NT2/D1 (cell line): ENCODE results near the gene EPX.

Experiments
- SUZ12 ChIP-seq: IDR thresholded peaks from 2 replicates; pipeline ENCODE4 v1.6.1; 2011; ENCODE audit not compliant: insufficient read length, insufficient read depth; ENCODE audit errors: extremely low read depth
- YY1 ChIP-seq: IDR thresholded peaks from 2 replicates; pipeline ENCODE4 v1.6.1; 2011; ENCODE audit not compliant: insufficient read length, insufficient read depth
- ZNF274 ChIP-seq: IDR thresholded peaks from 2 replicates; pipeline ENCODE4 v1.6.1; 2011; ENCODE audit warnings: mild to moderate bottlenecking, low read depth, low read length

GRCh38 chr17:58196610-58197009 is 4.1 kb downstream of the EPX start:
- TF ChIP-seq ZNF274: no peak
- no peak for TF ChIP-seq SUZ12
- no peak for TF ChIP-seq YY1
